Activated CD4-positive, alpha-beta T cell treated with anti-CD3 and anti-CD28 coated beads for 36 hours (primary cell): ENCODE data around the gene EPHB2. TPM values are rescaled to one million over a fixed set of nuclear protein-coding genes. Genes with fewer than 3 reads are reported as not detected.

Experiments
- ATAC-seq: fragments of 200-7000 bp; cut with Tn5 transposase; one replicate; pipeline ENCODE4 v1.10.0; 2021; ENCODE audit warnings: mild to moderate bottlenecking, moderate library complexity
- CTCF ChIA-PET: fragments of 350-600 bp; sonication (Branson Sonifier 250); formaldehyde crosslinking; loops from one replicate; lab custom pipeline; 2021; ENCODE audit warnings: antibody characterized with exemption; lab: Charles Lee
- POLR2A ChIA-PET: fragments of 350-600 bp; sonication (Branson Sonifier 250); formaldehyde crosslinking; loops from one replicate; lab custom pipeline; 2021; ENCODE audit warnings: antibody characterized with exemption, inconsistent platforms; lab: Charles Lee
- DNase-seq: peaks from one replicate; pipeline ENCODE4 v3.0.0-alpha.2; 2020
- H3K27ac Mint-ChIP-seq: one replicate; pipeline ENCODE4 v1.8.0; 2021; ENCODE audit warnings: mixed read lengths
- H3K27me3 Mint-ChIP-seq: one replicate; pipeline ENCODE4 v1.8.0; 2021; ENCODE audit warnings: mixed read lengths
- H3K36me3 Mint-ChIP-seq: one replicate; pipeline ENCODE4 v1.8.0; 2021; ENCODE audit warnings: low read depth, mixed read lengths
- H3K4me1 Mint-ChIP-seq: one replicate; pipeline ENCODE4 v1.8.0; 2021; ENCODE audit warnings: mixed read lengths
- H3K4me3 Mint-ChIP-seq: one replicate; pipeline ENCODE4 v1.8.0; 2021; ENCODE audit warnings: mild to moderate bottlenecking, moderate library complexity, mixed read lengths
- H3K9me3 Mint-ChIP-seq: one replicate; pipeline ENCODE4 v1.8.0; 2021; ENCODE audit warnings: low read depth, mixed read lengths
- intact Hi-C, 2 experiments: fragments of 100-400 bp; cut with DNase I in 1 of 2; cut with micrococcal nuclease in 1 of 2; formaldehyde crosslinking; loops; one replicate each; pipeline versions ENCODE4 v1.14.2 to v1.15.1; 2022 to 2024; cut with DNase I, micrococcal nuclease
- total RNA-seq, 2 experiments: library from RNA; stranded (reverse); gene quantifications; one replicate each; pipeline ENCODE4 v1.2.3, GENCODE V29; 2021

The EPHB2 gene
- total RNA-seq, 2 experiments from 2014 or later, result not detected

DNA sequence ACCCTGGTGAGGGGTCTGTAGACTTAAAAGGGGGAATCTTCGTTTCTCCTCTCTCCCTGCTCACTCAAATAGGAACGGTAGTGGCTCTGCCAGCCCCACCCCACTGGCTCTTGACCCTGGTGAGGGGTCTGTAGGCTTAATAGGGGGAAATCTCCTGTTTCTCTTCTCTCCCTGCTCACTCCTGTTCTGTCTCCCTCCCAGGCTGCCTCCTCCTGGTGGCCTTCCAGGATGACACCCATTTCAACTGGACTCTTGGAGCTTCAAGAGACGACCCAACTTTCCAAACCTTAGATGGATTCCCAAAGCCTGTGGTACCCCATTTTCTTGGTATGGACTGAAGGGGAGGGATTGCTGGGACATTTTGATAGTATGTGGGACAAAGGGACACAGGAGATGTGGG is 1.4 kb upstream of the EPHB2 start:
- intact Hi-C loops, result no loop called here
- ATAC-seq (no peak), DNase-seq (no peak)
- Mint-ChIP-seq H3K9me3 (no peaks in the 10 kb centered on the region), H3K27ac (no peak overlapping the region), H3K36me3 (no peaks in the 10 kb centered on the region), H3K27me3 (peaks cover 53% of the 10 kb centered on the region), H3K4me1 (peaks cover 11% of the 10 kb centered on the region), H3K4me3 (no peak overlapping the region)
- ChIA-PET POLR2A (no interaction called here), CTCF (no interaction called here)

DNA sequence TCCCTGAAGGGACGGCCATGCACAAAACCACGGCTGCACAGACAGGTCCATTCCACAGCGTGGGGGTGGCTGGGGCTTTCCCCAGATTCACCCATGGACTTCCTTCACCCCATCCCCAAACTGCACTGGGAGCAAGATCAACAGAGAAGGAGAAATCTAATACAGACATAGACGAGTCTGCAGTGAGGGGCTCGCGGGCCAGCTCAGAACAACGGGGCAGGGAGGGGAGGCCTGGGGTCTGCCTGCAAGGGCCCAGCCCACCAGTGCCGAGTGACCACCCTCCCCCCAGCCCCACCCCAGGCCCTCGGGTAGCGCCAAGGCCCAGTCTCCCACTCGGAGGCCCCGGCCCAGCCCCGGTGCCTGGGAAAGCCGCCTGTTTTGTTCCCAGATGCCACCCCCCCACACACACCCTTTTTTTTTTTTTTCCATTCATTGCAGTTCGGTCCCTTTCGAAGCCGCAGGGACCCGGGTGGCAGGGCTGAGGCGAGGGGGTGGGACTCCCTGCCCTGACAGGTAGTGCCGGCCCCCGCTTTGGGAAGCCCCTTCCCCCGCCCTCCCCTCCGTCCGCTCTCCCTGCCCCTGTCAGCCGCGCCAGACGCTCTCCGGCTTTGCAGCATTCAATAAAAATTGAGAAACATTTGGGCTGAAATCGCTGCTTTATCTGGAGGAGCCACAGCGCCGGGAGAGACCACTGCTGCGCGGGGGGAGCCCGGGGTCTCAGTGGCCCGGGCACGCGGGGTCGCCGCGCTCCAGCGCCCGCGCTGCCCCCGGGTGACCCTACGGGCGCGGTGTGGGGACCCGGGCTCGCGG is 543 bp upstream of the EPHB2 start:
- intact Hi-C loops, result no loop called here
- POLR2A ChIA-PET, result no interaction called here
- Mint-ChIP-seq H3K27me3 (peaks cover 61% of the 10 kb centered on the region), H3K4me1 (peaks cover 11% of the 10 kb centered on the region), H3K36me3 (no peaks in the 10 kb centered on the region), H3K27ac (no peak overlapping the region), H3K9me3 (no peaks in the 10 kb centered on the region), H3K4me3 (peak overlapping the region; percentile 18)
- CTCF ChIA-PET, result no interaction called here
- DNase-seq (peak; percentile 49), ATAC-seq (peak; percentile 11)

DNA sequence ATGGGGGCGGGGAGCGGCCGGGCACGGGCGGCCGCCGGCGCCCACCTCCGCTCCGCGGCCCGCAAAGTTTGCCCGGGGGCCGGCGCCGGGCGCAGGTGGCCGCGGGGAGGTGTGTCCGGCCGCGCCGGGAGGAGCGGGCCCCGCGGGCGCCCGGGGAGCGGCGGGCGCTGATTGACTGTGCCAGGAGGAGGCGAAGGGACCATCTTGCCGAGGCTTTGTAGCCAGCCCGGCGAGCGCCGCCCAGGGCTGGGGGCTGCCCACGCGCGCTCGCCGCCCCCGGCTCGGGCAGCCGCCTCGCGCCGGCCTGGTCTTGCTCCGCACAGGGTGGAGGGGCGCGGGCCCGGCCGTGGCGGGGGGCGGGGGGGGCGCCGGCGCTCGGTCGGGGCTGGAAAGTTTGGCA is 432 bp downstream of the EPHB2 start:
- no peaks in the 10 kb centered on the region for H3K36me3 Mint-ChIP-seq
- H3K9me3 Mint-ChIP-seq, result no peaks in the 10 kb centered on the region
- DNase-seq, result no peak
- peaks cover 11% of the 10 kb centered on the region for H3K4me1 Mint-ChIP-seq
- ChIA-PET POLR2A (no interaction called here), CTCF (no interaction called here)
- no peak overlapping the region for H3K4me3 Mint-ChIP-seq
- peak; percentile 32 for ATAC-seq
- intact Hi-C loops, result no loop called here
- H3K27me3 Mint-ChIP-seq, result peaks cover 56% of the 10 kb centered on the region
- no peak overlapping the region for H3K27ac Mint-ChIP-seq

DNA sequence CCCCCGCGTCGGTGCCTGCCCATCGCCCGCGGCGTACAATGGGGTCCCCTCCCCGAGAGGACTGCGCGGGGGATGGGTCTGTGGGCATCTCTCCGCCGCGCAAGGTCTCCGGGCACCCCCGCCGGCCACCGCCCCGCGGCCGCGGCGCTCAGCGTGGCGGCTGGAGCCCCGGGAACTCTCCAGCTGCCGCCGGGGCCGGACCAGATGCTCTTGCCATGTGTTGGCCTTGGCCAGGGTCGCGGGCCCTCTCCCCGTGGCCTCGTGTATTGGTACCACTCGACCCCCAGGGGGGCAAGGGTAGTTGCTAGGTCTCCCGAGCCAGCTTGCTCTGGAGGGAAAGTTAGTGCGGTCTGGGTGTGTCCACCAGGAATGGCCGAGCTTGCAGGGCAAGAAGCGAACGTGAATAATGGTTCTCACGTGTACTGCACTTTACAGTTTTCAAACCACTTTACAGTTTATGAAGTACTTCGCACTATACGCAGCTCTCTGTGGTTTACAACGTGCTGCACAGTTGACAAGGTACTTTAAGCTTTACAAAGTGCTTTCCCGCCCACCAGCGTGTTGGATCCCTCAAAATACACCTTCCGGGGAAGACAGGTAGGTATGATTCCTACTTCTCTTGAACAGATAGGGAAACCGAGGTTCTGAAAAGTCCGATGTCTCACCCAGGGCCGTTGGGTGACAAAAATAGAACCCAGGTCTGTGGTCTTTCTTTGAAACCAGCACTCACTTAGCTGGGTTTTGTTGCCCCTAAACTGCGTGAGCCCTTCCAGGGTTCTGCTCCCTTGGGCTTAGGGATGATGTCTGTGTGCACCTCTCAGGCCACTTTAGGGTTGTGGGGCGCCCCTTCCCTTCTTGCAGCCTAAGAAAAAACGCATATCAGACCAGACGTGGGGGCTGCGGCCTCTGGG is 1.2 kb downstream of the EPHB2 start:
- Mint-ChIP-seq H3K9me3 (no peaks in the 10 kb centered on the region), H3K27me3 (peaks cover 56% of the 10 kb centered on the region), H3K4me1 (peaks cover 11% of the 10 kb centered on the region), H3K27ac (no peak overlapping the region), H3K36me3 (no peaks in the 10 kb centered on the region), H3K4me3 (peak overlapping the region; percentile 15)
- ChIA-PET POLR2A (interaction anchor here (0.6 kb wide), 1 partner anchor 463 kb away, joined by 3 read pairs; no protein-coding TSS in a partner anchor), CTCF (no interaction called here)
- intact Hi-C loops, result no loop called here
- DNase-seq, result no peak
- ATAC-seq, result no peak

DNA sequence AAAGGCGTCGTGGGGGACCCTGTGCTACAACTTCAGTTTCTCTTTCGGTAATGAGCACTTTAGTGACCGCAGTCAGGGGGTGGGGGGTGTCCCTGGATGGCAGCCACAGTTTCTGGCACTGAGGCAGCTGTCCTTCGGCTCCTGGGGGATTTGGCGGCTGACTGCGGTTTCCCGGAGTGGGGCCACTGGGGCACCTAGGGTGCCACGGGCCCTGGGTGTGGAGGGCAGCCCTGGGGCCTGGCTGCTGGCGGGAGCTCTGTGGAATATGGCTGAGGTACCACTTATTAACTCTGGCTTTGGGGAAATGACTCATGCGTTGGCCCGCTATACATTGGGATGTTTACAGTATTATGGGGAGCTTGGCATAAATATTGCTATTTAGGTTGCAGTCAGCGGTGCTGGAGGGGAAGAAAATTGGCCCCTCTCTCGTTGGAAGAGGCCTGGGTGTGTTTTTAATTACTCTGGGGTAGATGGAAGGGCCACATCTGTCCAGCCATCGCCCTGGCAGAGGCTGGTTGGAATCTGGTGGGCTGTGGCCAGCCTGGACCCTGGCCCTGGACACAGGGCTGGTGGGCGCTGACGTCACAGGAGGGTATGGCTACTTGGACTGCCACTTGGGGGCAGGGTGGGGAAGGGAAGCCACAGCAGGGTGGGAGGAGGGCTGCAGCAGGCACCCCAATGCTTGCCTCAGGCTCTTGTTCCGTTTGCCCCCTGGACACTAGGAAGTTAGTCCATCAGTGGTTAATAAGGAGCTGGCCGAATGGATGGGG is 2.0 kb downstream of the EPHB2 start:
- Mint-ChIP-seq H3K27me3 (peaks cover 53% of the 10 kb centered on the region), H3K4me1 (peaks cover 11% of the 10 kb centered on the region), H3K27ac (no peak overlapping the region), H3K36me3 (no peaks in the 10 kb centered on the region), H3K9me3 (no peaks in the 10 kb centered on the region), H3K4me3 (no peak overlapping the region)
- DNase-seq, result peak; percentile 61
- ChIA-PET CTCF (no interaction called here), POLR2A (interaction anchor here (0.6 kb wide), 1 partner anchor 462 kb away, joined by 3 read pairs; no protein-coding TSS in a partner anchor)
- intact Hi-C loops, result no loop called here
- ATAC-seq, result peak; percentile 34

DNA sequence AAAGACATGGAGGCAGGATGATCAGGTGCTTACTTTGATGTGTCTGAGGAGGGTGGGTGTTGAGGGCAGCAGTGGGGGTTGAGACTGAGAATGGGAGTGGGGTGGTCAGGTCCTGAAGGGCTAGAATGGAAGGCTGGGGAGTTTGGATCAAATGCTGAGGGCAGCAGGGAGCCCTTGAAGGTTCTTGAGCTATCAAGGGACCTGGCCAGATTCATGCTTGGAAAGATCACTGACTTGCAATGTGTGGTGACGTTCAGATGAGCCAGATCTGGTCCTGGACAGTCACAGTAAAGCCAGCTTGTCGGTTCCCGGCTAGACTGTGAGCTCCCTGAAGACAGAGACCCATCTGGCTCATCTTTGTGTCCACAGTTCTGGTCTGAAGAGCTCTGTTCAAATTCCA is 3.8 kb downstream of the EPHB2 start:
- DNase-seq, result no peak
- Mint-ChIP-seq H3K27ac (no peak overlapping the region), H3K36me3 (no peaks in the 10 kb centered on the region), H3K4me1 (peaks cover 11% of the 10 kb centered on the region), H3K9me3 (no peaks in the 10 kb centered on the region), H3K27me3 (peaks cover 40% of the 10 kb centered on the region), H3K4me3 (no peak overlapping the region)
- intact Hi-C loops, result no loop called here
- ChIA-PET POLR2A (no interaction called here), CTCF (interaction anchor here (0.9 kb wide), 1 partner anchor 10 kb away, joined by 4 read pairs; no protein-coding TSS in a partner anchor)
- no peak for ATAC-seq

DNA sequence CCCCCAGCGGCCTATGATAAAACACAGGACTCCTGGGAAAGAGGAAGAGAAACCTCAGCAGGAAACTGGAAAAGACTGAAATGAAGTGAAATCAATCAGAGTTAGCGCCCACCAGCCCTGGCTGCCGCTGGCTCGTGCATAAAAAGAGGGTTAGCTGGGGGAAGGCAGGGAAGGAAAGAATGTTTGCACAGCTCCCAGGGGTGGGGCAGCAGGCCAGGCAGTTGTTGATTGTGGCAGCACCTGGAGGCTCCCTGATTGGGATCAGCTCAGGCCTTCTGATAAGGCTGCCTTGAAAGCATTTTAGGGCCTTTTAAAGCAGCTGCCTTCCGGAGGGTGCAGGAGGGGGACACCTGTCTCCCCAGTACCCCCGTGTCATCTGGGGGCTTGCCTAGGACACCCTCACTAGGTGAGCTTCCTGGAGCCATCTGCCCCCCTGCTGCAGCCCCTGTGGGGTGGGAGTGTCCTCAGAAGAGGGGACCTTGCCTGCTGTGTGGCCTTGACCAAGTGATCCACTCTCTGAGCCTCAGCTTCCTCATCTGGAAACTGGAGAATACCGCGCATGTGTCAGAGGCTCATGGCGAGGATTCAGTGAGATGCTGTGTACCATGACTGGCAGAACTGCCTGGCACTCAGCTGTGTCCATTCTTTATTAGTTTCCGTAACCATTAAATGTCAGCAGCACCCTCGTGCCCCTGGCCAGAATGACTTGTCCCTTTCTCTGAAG is 6.6 kb downstream of the EPHB2 start:
- intact Hi-C loops, result no loop called here
- CTCF ChIA-PET, result interaction anchor here (1.1 kb wide), 2 partner anchors 14 to 216 kb away, joined by 3 read pairs; no protein-coding TSS in a partner anchor
- H3K27me3 Mint-ChIP-seq, result peaks cover 29% of the 10 kb centered on the region

DNA sequence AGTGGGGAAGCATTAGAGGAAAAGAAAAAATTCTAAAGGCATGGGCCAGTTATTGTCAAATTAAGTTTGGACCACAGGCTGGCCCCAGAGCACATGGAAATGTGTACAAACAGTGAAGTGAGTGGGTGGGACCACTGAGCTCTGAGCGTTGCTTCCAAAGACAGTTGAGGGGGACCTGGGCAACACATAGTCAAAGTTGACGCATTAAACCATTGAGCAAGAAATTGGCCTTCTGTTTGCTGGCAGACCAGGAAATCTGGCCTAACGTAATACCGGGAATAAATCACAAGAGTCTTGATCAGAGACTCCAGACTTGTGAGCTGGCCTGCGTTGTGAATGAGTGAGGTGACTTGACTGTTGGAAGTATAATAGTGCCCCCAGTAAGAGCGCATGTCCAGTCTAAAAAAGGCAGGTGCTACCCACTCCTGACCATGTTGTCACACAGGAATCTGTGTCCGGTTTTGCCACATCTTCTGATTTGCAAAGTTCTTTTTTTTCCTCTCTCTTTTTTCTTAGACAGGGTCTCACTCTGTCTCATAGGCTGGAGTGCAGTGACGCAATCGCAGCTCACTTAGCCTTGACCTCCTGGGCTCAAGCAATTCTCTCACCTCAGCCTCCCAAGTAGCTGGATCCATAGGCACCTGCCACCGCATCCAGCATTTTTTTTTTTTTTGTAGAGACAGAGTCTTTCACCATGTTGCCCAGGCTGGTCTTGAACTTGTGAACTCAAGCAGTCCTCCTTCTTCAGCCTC is 10.7 kb downstream of the EPHB2 start:
- CTCF ChIA-PET, result interaction anchor here (0.7 to 3.9 kb wide), 2 partner anchors 17 to 142 kb away, joined by 5 to 24 read pairs; no protein-coding TSS in a partner anchor
- ATAC-seq (no peak), DNase-seq (no peak)
- POLR2A ChIA-PET, result no interaction called here
- Mint-ChIP-seq H3K27me3 (peaks cover 17% of the 10 kb centered on the region), H3K36me3 (no peaks in the 10 kb centered on the region), H3K9me3 (no peaks in the 10 kb centered on the region), H3K4me3 (no peak overlapping the region), H3K4me1 (no peaks in the 10 kb centered on the region), H3K27ac (no peak overlapping the region)
- intact Hi-C loops, result no loop called here

More for the DNA sequence above, 6.6 kb downstream of the EPHB2 start:
- DNase-seq (no peak), ATAC-seq (no peak)
- Mint-ChIP-seq H3K36me3 (no peaks in the 10 kb centered on the region), H3K9me3 (no peaks in the 10 kb centered on the region), H3K4me3 (no peak overlapping the region), H3K4me1 (peaks cover 4% of the 10 kb centered on the region), H3K27ac (no peak overlapping the region)
- POLR2A ChIA-PET, result no interaction called here

DNA sequence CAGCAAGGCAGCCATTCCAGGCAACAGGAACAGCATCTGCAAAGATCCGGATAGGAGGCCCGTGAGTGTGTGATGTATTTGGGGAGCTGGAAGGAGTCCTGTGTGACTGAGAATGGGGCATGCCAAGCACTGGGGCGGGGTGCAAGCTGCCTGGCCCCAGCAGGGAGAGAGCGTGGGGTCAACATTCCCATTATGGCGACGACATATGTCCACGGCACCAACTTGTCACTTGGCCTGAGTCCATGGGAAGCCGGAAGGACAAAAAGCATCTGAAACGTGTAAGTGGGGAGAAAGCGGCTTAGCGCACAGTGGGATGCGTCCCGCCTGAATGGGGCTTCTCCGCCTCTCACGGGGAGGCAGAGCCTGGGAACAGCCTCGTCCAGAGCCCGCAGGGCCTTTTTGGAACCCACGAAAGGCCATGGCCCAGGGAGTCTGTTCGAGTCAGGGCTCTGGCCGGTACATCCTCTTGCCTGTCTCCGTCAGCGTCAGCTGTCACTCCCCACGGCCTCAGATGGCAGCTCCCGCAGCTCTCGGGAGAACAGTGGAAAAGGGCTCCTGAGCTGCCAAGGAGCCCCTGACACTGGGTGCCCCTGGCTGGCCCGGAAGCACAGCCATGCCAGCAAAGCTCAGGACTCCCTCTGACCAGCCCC is 12.4 kb downstream of the EPHB2 start:
- H3K36me3 Mint-ChIP-seq, result no peaks in the 10 kb centered on the region
- ChIA-PET CTCF (interaction anchor here (0.6 to 1.1 kb wide), 3 partner anchors 11 to 388 kb away, joined by 3 read pairs; no protein-coding TSS in a partner anchor), POLR2A (no interaction called here)
- intact Hi-C loops, result no loop called here
- peaks cover 17% of the 10 kb centered on the region for H3K27me3 Mint-ChIP-seq
- H3K4me1 Mint-ChIP-seq, result no peaks in the 10 kb centered on the region
- no peaks in the 10 kb centered on the region for H3K9me3 Mint-ChIP-seq
- no peak overlapping the region for H3K27ac Mint-ChIP-seq
- no peak for DNase-seq
- no peak overlapping the region for H3K4me3 Mint-ChIP-seq
- ATAC-seq, result no peak

DNA sequence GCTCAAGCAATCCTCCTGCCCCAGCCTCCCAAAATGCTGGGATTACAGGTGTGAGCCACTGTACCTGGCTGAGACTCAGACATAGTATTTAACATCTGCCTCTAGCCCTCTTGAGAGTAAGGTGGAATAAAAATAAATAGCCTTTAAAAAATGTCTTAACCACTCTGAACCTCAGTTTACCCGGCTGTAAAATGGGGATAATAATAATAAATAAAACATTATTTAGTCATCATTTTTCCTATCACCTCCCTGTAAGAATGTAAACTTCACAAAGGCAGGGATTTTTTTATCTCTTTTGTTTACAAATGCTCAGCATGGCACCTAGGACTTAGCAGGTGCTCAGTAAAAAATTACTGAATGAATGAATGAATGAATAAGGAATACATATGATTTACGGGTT is 17.2 kb downstream of the EPHB2 start:
- DNase-seq (no peak), ATAC-seq (no peak)
- Mint-ChIP-seq H3K4me3 (no peak overlapping the region), H3K36me3 (no peaks in the 10 kb centered on the region), H3K9me3 (no peaks in the 10 kb centered on the region), H3K27me3 (peaks cover 13% of the 10 kb centered on the region), H3K27ac (no peak overlapping the region), H3K4me1 (no peaks in the 10 kb centered on the region)
- POLR2A ChIA-PET, result no interaction called here
- intact Hi-C loops, result no loop called here
- CTCF ChIA-PET, result no interaction called here
